ENCODE data around the gene GPC6. TPM values are rescaled to one million over a fixed set of nuclear protein-coding genes. Genes with fewer than 3 reads are reported as not detected.

Gene GPC6
- total and polyA plus RNA-seq, 4 donors = 5.9 to 29.1 (median 18.2) TPM

- 90% methylated on average over 1 of the region's 1 CpG for WGBS
- no peaks in the 10 kb centered on the region for H3K36me3 ChIP-seq (ENCODE audit: control insufficient read depth in 4 of 4, insufficient read depth in 3 of 4, low read depth in 1 of 4, low read length in 3 of 4)
- no peak for DNase-seq (ENCODE audit: low spot score)
- H3K27ac ChIP-seq (ENCODE audit: low read depth in 1 of 2, low read length in 2 of 2) = no peak overlapping the region
- no peak for TF ChIP-seq RAD21 (IDR thresholded peaks at IDR 0.05)
- H3K9ac ChIP-seq (ENCODE audit: low read depth in 1 of 2, low read length in 2 of 2) = no peak overlapping the region
- H3K4me1 ChIP-seq (ENCODE audit: control insufficient read depth in 4 of 4, insufficient read depth in 4 of 4, low read length in 3 of 4) = peaks cover 0 to 15% (median 11%) of the 10 kb centered on the region in 4 donors
- H3K27me3 ChIP-seq (ENCODE audit: control insufficient read depth in 4 of 4, insufficient read depth in 4 of 4, low read length in 3 of 4) = no peaks in the 10 kb centered on the region
- no peak overlapping the region for H3K4me3 ChIP-seq (ENCODE audit: low read depth in 1 of 3, low read length in 3 of 3)
- no peaks in the 10 kb centered on the region for H3K9me3 ChIP-seq (ENCODE audit: control insufficient read depth in 4 of 4, low read length in 3 of 4)
These were observed 40.1 kb downstream of the GPC6 start for GRCh38 chr13:93266681-93267080.

- DNase-seq (ENCODE audit: low spot score) = no peak
- H3K36me3 ChIP-seq (ENCODE audit: control insufficient read depth in 4 of 4, insufficient read depth in 3 of 4, low read depth in 1 of 4, low read length in 3 of 4) = no peaks in the 10 kb centered on the region
- 85% methylated on average over 7 of the region's 7 CpGs for WGBS
- H3K27ac ChIP-seq (ENCODE audit: low read depth in 1 of 2, low read length in 2 of 2) = no peak overlapping the region
- H3K4me3 ChIP-seq (ENCODE audit: low read depth in 1 of 3, low read length in 3 of 3) = no peak overlapping the region
- no peaks in the 10 kb centered on the region for H3K9me3 ChIP-seq (ENCODE audit: control insufficient read depth in 4 of 4, low read length in 3 of 4)
- peaks cover 0 to 15% (median 11%) of the 10 kb centered on the region in 4 donors for H3K4me1 ChIP-seq (ENCODE audit: control insufficient read depth in 4 of 4, insufficient read depth in 4 of 4, low read length in 3 of 4)
- TF ChIP-seq FOXA1 (IDR thresholded peaks at IDR 0.05) = no peak
- TF ChIP-seq ATF3 (IDR thresholded peaks at IDR 0.05) = no peak
- no peak for TF ChIP-seq TAF1 (conservative IDR thresholded peaks at IDR 0.05)
- TF ChIP-seq RXRA (IDR thresholded peaks at IDR 0.05) = no peak
- TF ChIP-seq REST (IDR thresholded peaks at IDR 0.05) = no peak
- TF ChIP-seq CTCF (IDR thresholded peaks at IDR 0.05; ENCODE audit: low read depth, low read length, missing input control) = no peak
- no peak for TF ChIP-seq HNF4G (IDR thresholded peaks at IDR 0.05)
- no peak for TF ChIP-seq FOXA2 (IDR thresholded peaks at IDR 0.05)
- TF ChIP-seq NR2F2 (IDR thresholded peaks at IDR 0.05) = no peak
- TF ChIP-seq HNF4A (conservative IDR thresholded peaks at IDR 0.05) = no peak
- TF ChIP-seq SP1 (IDR thresholded peaks at IDR 0.05) = no peak
- TF ChIP-seq EGR1 (IDR thresholded peaks at IDR 0.05; ENCODE audit: low read depth in 2 of 2) = no peak
- no peak for TF ChIP-seq YY1 (IDR thresholded peaks at IDR 0.05)
- no peak for TF ChIP-seq GABPA (IDR thresholded peaks at IDR 0.05 in 1 of 2, conservative IDR thresholded peaks at IDR 0.05 in 1 of 2)
- TF ChIP-seq MAX (IDR thresholded peaks at IDR 0.05) = no peak
- TF ChIP-seq JUND (IDR thresholded peaks at IDR 0.05) = no peak
- TF ChIP-seq RAD21 (IDR thresholded peaks at IDR 0.05) = no peak
- TF ChIP-seq ZBTB33 (IDR thresholded peaks at IDR 0.05) = no peak
- no peaks in the 10 kb centered on the region for H3K27me3 ChIP-seq (ENCODE audit: control insufficient read depth in 4 of 4, insufficient read depth in 4 of 4, low read length in 3 of 4)
- no peak overlapping the region for H3K9ac ChIP-seq (ENCODE audit: low read depth in 1 of 2, low read length in 2 of 2)
These were observed 41.9 kb downstream of the GPC6 start for GRCh38 chr13:93268327-93269028.

Data from liver (tissue), 9 donors.